HS-5 (cell line): ENCODE results near the gene STYXL1.

Source experiments
- DNase-seq: peaks from one replicate; pipeline ENCODE4 v3.0.0-alpha.2; 2012; ENCODE audit warnings: low read depth

STYXL1 gene

DNA sequence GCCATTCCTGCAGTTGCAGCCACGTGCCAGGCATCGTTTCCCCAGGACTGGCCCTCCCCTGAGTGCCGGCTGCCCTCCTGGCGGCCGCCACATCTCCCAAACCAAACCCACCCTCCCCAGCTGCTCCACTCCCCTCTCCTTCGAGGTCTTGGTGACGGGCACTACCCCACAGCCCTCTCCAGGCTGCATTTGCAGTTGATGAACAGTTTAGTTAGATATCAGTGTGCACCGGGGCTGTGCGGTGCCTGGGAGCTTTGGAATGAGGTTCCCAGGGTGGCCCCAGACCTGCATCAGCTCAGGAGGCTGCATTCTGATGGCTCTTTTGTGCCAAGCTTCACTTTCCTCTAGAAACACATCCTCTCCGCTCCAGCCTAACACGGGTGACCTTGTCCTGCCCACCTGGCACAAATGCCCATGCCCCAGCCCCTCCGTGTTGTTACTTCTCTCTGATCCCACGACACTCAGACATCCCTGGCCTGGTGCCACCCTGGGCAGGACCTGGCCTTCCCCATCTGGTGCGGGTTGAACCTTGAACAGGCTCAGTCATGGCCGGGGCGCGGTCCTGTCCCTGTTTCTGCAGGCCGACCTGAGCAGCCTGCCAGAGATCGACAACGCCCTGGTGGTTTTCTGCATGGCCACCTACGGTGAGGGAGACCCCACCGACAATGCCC is 67.9 kb downstream of the STYXL1 start:
- DNase-seq, result no peak

DNA sequence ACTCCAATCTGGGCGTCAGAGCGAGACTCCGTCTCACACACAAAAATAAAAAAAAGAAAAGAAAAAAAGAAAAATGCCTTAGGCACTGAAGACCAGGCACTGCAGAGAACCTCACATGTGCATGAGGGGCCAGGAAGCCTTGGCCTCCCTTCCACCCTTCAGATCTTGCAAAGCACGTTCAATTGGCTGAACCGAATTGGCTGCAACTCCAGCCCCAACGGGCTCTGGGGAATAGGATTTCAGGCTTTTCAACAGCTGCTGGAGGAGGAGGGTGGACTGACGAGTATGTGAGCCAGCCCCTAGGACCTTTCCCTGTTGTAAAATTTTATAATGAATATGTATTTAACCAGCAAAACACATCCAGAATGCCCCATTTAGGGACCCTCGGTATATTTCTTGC is 70.1 kb downstream of the STYXL1 start:
- no peak for DNase-seq

DNA sequence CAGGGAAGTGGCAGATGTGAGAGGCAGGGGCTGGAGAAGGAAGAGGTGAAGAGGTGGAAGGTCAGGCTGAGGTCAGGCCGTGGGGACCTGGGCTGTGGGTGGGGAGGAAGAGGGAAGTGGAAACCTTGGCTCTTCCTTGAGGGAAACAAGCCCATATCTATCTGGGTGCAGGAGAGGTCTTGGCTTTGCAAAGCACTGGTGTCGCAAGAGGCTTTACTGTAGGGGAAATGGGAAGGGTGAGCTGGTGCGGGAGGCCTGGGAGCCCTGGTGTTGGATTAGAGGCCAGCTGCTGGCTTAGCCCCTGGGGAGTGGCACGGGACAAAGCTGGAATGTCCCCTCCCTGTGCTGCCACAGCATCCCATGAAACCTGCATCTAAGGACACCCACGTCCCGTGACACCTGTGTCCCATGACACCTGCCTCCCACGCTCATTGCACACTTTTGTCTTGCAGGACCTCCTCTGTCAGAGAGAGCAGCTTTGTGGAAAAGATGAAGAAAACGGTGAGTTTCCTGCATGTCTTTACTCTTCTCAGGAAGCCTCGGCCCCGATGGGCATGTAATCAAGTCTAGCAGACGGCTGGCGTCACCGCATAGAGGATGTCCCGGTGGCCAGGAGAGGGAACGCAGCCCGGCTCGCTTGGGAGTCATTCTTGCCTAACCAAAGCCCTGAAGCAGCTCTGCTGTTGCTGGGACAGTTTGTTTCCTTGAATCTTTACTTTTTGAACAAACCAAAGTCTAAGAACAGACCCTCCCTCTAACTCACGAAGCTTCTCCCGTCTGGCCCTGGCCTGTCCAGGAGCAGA is 75.6 kb downstream of the STYXL1 start:
- no peak for DNase-seq

DNA sequence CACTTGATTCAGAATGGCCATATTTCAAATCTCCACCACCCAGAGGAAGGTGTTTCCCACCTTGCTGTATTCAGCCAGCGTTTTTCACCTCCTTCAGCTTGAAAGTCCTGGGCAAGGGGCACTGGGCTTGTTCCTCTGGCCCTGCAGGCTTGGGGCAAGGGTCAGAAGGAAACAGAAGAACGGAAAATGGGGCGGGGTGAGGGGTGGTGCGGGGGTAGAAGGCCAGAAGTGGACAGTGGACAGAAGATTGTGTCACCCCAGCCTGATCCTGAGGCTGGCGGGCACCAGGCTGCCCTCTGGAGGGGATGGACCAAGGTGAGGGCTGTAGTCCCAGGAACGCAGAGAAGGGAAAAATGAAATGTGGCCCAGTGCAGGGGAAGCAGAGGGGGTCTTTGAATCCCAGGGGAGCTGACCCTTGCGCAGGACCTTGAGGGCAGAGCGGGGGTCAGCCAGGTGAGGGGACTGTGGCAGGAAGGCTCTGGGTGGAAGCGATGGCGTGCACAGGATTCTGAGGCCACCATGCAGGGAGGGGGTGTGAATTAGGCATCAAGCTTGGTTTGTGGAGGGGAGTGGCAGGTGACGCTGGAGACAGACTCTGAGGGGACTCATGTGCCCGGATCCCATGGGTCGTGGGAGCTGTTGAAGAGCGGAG is 76.4 kb downstream of the STYXL1 start:
- no peak for DNase-seq

DNA sequence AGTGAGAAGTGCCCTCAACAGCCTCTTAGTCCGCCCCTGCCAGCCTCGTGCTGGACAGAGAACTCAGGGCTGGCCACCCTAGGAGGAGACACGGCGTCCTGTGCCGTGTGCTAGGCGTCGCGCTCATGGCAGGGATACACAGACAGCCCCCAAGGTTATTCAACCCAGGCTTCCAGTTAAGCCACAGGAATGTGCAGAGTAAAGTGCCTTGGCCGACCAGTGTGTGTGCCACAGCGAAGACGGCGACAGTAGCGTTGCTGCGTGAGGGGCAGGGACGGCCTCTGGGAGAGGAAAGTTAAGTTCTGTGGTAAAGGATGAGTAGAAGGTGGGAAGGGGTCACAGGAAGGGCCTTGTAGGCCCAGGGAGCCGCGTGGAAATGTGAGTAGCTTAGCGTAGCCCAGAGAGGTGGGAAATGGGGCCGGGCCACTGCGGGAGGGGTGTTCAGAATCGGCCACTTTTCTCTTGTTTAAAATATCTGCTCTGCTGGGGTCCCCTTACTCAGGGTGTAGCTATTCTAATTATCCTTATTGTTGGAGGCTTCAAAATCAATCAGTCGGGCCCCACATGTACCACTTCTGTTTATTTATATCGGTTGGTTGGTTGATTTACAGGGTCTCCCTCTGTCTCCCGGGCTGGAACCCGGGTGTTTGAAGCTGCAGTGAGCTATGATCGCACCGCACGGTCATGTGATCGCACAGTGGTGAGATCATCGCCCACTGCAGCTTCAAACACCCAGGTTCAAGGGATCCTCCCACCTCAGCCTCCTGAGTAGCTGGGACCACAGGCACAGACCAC is 77.9 kb downstream of the STYXL1 start:
- no peak for DNase-seq

DNA sequence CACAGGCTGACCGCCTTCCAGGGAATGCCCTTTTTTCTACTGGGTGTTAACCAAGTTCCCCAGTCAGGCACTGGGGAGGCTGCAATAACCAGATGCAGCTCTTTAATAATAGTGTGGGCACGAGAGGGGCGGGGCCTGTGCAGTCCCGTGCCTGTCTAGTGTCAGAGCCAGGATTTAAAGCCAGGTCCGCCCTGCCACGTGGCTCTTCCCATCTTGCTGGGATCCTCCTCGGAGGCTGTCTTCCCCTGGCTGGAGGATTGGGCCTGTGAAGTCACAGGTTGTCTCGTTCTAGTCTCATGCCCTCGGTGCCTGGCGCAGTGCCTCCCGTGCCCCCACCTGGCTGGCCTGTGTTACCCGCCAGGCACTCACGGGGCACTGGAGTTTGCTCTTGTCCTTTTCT is 78.6 kb downstream of the STYXL1 start:
- DNase-seq, result no peak

DNA sequence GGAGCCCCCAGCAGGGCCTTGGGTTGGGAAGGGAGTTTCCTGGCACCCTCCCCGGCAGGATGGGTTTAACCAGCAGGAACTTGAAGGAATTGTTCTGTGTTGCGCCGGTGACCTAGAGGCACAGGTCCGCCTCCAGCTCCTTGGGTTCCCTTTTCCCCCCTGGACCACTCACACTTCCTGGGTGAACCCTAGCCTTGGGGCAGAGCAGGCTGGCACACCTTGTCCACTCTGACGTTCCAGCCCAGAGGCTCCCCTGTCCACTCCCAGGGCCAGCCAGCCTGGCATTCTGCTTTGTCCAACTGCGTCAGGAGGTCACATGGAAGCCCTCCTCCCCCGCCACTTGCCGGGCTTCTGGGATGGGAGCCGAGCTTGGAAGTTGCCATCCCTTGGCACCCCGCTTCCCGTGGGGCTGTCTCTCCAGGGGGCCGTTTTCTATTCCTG is 79.2 kb downstream of the STYXL1 start:
- DNase-seq, result no peak

DNA sequence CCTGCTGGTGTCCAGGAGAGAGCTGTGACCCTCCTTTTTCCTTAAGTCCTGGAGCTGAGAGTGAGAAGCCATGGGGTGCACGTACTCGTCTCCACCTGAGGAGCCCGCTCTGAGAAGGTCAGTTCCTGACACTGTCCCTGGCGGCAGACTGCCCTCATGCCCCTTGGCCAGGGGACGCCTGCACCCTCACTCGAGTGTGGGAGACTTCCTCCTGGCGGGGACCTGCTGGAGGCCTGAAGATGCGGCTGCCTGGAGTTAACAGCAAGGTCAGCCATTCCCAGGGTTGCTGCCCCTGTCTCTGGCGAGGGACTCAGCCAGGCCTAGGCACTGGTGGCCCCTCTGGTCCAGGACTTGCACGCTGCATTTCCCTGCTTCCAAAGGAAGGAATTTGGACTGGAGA is 79.8 kb downstream of the STYXL1 start:
- DNase-seq, result no peak

DNA sequence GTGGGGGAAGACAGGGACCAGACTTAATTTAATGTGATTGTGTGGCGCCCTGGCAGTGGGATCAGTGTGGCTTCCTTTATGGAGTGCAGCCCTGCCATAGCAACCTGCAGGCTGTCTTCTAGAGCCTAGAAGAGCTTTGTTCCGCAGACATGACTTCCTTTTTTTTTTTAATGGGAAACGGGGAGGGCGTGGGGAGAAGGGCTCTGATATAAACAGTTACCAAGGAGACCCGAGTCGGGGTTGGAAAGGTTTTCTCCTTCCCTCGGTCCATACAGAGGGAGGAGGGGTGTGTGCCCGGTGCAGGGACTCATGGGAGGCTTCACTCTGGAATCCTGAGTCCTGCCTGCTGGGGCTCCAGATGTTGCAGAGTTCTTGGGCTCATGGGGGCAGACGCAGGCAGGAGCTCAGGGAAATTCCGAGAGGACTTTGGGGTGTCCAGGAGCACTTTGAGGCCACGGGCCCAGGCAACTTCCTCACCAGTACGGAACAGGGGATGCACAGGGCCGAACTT is 80.3 kb downstream of the STYXL1 start:
- DNase-seq, result no peak

DNA sequence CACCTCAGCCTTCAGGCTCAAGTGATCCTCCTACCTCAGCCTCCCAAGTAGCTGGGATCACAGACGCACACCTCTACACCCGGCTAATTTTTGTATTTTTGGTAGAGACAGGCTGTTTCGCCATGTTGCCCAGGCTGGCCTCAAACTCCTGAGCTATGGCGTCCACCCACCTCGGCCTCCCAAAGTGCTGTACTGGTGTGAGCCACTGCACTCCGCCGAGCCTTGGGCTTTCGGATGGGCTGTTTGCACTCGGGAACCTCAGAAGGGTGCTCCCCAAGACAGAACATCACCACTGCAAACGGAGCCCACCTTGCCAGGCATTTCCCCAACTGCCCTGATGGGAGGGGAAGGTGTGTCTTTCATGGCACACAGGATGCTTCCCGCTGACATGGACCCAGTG is 80.7 kb downstream of the STYXL1 start:
- DNase-seq, result no peak

DNA sequence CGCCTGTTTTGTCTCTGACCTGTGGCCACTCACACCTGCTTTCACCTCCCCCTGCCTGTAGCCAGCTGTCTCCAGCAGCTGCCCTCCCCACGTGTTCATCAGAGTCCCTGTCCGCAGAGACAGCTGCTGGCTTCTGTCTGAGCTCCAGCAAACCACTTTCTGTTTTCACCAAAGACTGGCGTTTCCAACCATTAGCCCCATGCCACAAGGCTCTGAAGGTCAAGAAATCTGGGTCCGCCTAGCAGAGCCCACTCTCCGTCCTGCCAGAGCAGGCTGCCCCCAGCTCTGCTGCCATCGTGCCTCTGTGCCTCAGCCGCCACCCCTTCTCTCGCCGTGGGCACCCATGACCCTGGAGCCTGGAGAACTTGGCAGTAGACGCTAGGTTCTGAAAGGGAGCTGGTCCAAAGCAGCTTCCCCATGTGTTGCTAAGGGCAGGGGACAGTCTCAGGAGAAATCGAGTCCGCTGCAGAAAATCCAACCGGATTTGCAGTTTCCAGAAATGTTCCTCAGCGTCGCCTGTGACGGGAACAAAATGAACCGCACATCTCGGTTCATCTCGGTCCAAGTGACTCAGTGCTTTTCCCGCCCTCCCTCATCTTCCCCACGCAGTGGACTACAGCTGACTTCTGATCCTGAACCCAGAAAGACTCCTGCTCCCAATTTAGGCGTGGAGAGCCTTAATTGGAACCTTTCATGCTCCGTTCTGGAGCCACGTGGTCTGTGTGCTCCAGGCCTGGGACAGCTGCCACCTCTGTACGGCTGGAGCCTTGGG is 81.4 kb downstream of the STYXL1 start:
- no peak for DNase-seq

DNA sequence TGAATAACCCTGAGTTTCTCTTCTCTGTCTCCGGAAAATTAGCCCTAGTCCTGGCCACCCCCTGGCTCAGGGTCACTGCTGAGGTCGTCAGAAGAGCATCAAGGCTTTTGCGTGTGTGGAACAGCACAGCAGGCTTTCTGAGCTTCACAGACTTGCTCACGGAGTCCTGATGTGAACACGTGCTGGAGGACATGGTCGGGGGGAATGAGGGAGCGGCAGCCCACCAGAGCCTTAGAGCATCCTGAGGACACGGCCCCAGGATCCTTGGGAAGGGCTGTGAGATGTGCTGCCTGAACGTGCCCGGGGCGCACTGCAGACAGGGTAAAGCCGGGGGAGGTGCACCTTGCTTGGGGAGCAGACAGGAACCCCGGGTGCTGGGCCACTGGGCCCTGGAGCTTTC is 82.2 kb downstream of the STYXL1 start:
- no peak for DNase-seq

DNA sequence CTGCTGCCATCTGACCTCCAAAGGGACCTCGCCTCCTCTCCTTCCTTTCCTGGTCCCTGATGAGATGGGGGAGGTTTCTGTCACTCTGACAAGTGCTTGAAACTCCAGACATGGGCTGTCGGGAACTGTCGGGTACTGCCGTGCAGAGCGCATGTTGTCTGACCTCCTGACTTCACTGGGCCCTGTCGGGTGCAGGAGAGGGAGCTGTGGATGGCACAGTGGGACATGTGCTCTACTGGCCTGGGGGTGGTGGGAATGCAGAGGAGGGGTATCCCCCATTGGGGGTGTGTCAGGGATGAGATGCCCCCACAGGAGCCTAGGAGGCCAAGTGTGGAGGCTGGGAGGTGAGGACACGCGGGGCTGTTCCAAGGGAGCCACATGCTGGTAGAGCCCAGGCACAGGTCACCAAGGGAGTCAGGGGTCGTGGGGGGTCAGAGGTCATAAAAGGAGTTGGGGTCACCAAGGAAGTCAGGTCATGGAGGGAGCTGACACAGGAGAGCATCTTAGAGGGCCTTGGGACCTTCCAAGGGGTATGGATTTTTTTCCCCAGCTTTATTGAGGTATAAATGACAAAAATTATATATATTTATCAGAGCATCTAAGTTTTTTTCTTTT is 84.3 kb downstream of the STYXL1 start:
- no peak for DNase-seq

DNA sequence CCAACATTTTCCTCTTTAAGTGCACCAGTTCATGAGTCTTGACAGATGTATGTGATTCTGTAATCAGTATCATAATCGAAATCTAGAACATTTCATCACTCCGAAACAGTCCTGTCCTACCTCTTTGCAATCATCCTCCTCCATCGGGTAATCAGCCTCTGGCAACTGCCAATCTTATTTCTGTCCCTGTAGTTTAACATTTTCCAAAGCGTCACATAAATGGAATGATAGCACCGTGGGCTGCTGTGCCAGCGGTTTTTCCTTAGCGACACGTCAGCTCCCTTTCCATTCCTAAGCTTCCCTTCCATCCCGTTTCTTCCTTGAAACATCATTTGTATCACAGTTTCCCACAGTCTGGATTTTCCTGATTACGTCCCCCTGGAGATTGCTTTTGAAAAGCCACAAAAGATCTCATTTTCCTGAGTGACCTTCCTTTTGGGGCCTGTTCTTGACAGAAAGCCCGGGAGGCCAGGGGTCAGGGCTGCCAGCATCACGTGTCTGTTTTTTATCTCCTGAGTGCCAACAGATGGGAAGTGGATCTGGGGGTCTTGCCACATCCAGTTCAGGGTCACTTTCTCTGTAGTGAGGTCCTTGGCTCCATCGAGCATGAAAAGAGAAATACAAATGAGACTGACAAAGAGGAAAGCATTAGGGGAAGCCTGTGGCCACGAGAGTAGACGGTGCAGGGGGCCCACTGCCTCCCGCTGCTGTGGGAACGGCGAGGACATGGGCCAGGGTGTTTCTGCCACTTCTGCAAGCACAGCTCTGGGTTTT is 85.0 kb downstream of the STYXL1 start:
- DNase-seq, result no peak

DNA sequence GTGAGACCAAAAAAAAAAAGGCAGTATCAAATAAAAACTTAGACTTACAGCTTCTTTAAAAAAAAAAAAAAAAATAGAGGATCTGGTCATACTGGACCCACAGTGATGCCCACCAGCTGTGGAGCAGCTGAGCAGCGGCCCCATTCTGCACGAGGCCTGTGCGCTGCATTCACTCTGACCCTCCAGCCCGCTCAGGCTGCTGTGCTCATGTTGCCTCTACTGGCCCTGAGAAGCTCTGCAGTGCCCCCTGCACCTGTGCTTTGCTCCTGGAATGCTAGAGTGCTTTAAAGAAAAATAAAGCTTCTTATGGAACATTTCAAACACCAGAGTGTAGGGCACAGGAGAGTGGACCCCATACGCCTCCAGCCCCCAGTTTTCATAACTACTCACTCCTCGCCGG is 86.6 kb downstream of the STYXL1 start:
- no peak for DNase-seq

DNA sequence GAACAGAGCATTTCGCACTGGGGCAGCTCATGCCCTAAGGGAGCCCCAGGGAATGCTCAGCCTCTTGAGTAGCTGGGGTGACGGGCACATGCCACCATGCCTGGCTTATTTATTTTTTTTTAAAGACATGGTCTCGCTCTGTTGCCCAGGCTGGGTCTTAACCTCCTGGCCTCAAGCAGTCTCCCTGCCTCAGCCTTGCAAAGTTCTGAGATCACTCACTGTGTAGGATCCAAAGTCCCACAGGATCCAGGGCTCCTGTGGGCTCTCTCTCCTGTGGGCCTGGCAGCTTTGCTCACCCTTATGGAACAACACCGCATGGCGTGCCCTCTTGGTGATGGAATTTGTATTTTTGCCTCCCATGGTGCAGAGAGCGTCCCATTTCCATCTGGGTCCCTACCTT is 87.4 kb downstream of the STYXL1 start:
- no peak for DNase-seq

DNA sequence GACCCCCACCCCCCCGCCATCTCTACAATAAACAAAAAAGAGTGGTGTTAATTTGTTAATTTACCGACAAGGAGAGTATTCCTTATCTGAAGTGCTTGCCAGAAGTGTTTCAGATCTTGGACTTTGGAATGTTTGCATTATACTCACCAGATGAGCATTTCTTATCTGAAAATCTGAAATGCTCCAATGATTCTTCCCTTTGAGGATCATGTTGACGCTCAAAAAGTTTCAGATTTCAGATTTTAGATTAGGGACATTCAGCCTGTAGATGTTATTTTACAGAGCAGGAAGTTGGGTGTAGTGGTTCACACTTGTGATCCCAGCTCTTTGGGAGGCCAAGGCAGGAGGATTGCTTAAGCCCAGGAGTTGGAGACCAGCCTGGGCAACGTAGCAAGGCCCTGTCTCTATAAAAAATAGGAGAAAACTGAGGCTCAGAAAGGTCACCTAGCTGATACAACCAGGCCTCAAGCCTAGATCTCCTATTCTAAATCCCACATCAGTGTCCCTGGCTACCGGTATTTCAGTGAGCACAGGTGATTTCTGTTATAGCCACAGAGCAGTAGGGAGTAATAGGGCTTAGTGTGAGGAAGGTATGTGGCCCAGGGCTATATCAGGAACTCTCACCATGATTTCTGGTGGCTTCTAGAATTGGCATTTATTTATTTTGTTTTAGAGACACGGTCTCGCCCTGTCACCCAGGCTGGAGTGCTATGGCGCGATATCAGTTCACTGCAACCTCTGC is 88.8 kb downstream of the STYXL1 start:
- DNase-seq, result no peak

DNA sequence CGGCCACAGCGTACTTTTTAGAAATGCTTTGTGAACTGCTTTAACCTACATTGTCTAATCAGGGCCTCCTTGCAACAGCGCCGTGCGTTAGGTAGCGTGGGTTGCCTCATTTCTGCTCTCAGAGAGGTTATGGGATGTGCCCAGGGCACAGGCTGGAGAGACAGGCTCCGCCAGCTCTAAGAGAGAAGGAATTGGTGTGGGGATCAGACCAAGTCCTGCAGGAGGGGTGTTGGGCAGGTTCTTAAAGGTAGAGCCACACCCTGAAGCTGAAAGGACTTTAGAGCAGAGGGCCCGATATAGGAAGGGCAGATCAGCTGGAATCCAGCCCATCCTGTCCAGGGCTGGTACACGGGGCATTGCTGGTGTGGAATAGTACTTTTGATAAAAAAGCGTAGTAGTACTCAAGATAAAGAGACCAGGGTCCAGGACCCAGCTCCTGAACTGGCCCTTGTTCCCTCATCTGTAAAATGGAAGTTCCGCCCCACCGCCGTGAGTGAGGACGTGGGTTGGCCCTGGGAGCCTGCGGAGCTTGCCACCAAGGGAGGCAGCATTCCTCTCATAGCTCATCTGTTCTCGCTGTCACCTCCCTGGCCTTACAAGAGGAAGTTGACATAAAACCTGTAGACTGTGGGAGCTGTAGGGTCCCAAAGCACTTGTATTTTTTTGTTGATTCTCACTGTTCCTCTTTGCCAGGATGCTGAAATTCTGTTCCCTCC is 90.6 kb downstream of the STYXL1 start:
- no peak for DNase-seq
